HepG2 (cell line): ENCODE data around the gene OTC. TPM values are rescaled to one million over a fixed set of nuclear protein-coding genes. Genes with fewer than 3 reads are reported as not detected.

Source experiments
- ADNP ChIP-seq: sonication (generic); formaldehyde crosslinking; IDR thresholded peaks from 2 replicates; pipeline ENCODE4 v1.4.0; 2020; ENCODE audit warnings: missing genetic modification reagents
- AKNA ChIP-seq: sonication (generic); formaldehyde crosslinking; IDR thresholded peaks from 2 replicates; pipeline ENCODE4 v1.4.0; 2020; ENCODE audit warnings: missing genetic modification reagents, borderline replicate concordance
- ATF4 ChIP-seq, 2 experiments: fragments of 450-650 bp in 1 of 2; sonication (generic) in 1 of 2; formaldehyde crosslinking; IDR thresholded peaks; 2 replicates each; pipeline versions ENCODE4 v1.5.0 to v1.8.0; 2020 to 2022; ENCODE audit warnings: mild to moderate bottlenecking in 1 of 2, missing genetic modification reagents in 1 of 2
- CREB1 ChIP-seq, 2 experiments: fragments of 450-650 bp in 1 of 2; IDR thresholded peaks; 2 replicates each; pipeline ENCODE4 v1.6.1; 2016 to 2017; ENCODE audit warnings: control low read depth in 1 of 2, mild to moderate bottlenecking in 1 of 2, missing compliant biosample characterization in 1 of 2, missing genetic modification characterization in 1 of 2
- FOXA1 ChIP-seq, 2 experiments: fragments of 450-650 bp in 1 of 2; sonication (generic) in 1 of 2; formaldehyde crosslinking in 1 of 2; IDR thresholded peaks; 2 replicates each; pipeline versions ENCODE4 v1.4.0 to v1.6.1; 2016 to 2020; ENCODE audit warnings: missing genetic modification reagents in 1 of 2
- HIVEP1 ChIP-seq: sonication (generic); formaldehyde crosslinking; IDR thresholded peaks from 2 replicates; pipeline ENCODE4 v1.4.0; 2020; ENCODE audit warnings: mild to moderate bottlenecking, missing genetic modification reagents
- HNF4A ChIP-seq: sonication (generic); formaldehyde crosslinking; IDR thresholded peaks from 2 replicates; pipeline ENCODE4 v1.4.0; 2020; ENCODE audit warnings: missing genetic modification reagents
- HNRNPL ChIP-seq: fragments of 200-400 bp; formaldehyde crosslinking; IDR thresholded peaks from 2 replicates; pipeline ENCODE4 v1.6.1; 2017; ENCODE audit warnings: mild to moderate bottlenecking, low read depth, low read length
- JUN ChIP-seq: sonication (generic); formaldehyde crosslinking; IDR thresholded peaks from 2 replicates; pipeline ENCODE4 v1.4.0; 2020; ENCODE audit warnings: mild to moderate bottlenecking, missing genetic modification reagents
- MTA1 ChIP-seq: sonication (generic); formaldehyde crosslinking; IDR thresholded peaks from 2 replicates; pipeline ENCODE4 v1.4.0; 2020; ENCODE audit warnings: missing genetic modification reagents, mild to moderate bottlenecking, borderline replicate concordance
- PAF1 ChIP-seq: IDR thresholded peaks from 2 replicates; pipeline ENCODE4 v1.6.1; 2016; ENCODE audit warnings: missing genetic modification reagents, missing compliant biosample characterization
- PRDM10 ChIP-seq: sonication (generic); formaldehyde crosslinking; IDR thresholded peaks from 2 replicates; pipeline ENCODE4 v1.4.0; 2020; ENCODE audit warnings: low read depth, missing genetic modification reagents
- ZBTB44 ChIP-seq: sonication (generic); formaldehyde crosslinking; IDR thresholded peaks from 2 replicates; pipeline ENCODE4 v1.4.0; 2020; ENCODE audit warnings: missing genetic modification reagents
- ZFYVE20 ChIP-seq: sonication (generic); formaldehyde crosslinking; IDR thresholded peaks from 2 replicates; pipeline ENCODE4 v1.8.0; 2023; ENCODE audit warnings: low read depth, mild to moderate bottlenecking, moderate library complexity, missing genetic modification reagents, borderline replicate concordance
- ZNF256 ChIP-seq: sonication (generic); formaldehyde crosslinking; conservative IDR thresholded peaks from 2 replicates; pipeline ENCODE4 v1.4.0; 2020; ENCODE audit warnings: missing genetic modification reagents
- polyA plus RNA-seq, 8 experiments: library from polyadenylated mRNA; depleted of rRNA in 3 of 8; stranded (reverse) in 7 of 8; unstranded in 1 of 8; fragments of >200 nt; fragmentation: Illumina TruSeq in 4 of 8; extraction: Trizol in 4 of 8; gene quantifications; 2 replicates each; pipeline versions ENCODE4 v1.2.1 to v1.2.3, GENCODE V29; 2011 to 2016; ENCODE audit warnings: low read depth in 4 of 8, missing spikeins in 1 of 8, mixed read lengths in 1 of 8; ENCODE audit not compliant: insufficient read depth in 1 of 8
- total RNA-seq, 5 experiments: library from RNA; depleted of rRNA; stranded (reverse); fragments of >200 nt; fragmentation: Illumina TruSeq; extraction: Trizol; gene quantifications; 2 replicates each; pipeline ENCODE4 v1.2.3, GENCODE V29; 2016; ENCODE audit warnings: low read depth in 1 of 5
- TF ChIP-seq, protein P1 (sequence below): sonication (generic); formaldehyde crosslinking; IDR thresholded peaks from 2 replicates; pipeline ENCODE4 v1.4.0; 2020; ENCODE audit warnings: mild to moderate bottlenecking, low read depth, missing genetic modification reagents

Gene OTC
- total and polyA plus RNA-seq, 2 of the 13 experiments (the other 11 are each of a cell fraction or from before 2014, with no cell fraction given), result 0.04 to 1.8 TPM

DNA sequence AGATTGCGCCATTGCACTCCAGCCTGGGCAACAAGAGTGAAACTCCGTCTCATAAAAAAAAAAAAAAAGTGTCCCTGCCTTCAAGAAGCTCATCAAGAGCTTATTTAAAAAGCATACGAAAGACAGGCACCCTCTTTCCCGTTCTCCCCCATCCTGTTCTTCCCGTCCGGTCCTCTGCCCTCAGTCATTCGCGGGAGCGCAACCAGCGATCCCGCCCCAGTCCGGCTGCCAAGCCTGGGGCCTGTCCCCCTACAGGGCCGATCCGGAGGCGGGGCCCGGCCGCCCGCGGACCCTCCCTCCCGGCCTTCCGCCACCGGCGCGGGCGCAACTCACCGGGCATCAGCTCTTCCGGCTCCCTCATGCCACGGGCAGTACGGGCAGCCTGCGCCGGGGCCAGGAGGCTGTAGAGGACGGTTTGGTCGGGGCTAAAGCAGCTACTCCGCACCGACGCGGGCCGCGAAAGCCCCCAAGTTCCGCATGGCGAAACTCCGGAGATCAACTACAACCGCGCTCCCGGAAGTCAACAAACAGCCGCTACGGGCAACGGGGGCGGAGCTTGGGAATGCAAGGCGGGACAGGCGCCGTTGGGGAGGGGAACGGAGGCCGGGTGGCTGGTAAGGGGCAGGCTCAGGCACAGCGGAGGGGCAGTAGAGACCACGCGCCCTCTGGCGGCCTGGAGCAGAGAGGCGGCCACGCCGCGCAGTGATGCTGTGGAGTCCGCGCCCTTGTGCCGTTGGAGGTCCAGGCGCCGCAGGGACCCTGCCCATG is 25.2 kb upstream of the OTC start, which contains the start of gene RPGR (continued):
- no peak for TF ChIP-seq CREB1 (IDR thresholded peaks at IDR 0.05)
- TF ChIP-seq CREB1 (CRISPR knock-in tag; IDR thresholded peaks at IDR 0.05), result no peak
- TF ChIP-seq ZBTB44, result no peak
- TF ChIP-seq JUN (CRISPR knock-in tag), result no peak
- TF ChIP-seq MTA1 (CRISPR knock-in tag), result no peak; the same call in 1 of the 2 replicates
- TF ChIP-seq AKNA (CRISPR knock-in tag), result no peak
- no peak for TF ChIP-seq PAF1 (CRISPR knock-in tag)
- TF ChIP-seq, protein P1, sequence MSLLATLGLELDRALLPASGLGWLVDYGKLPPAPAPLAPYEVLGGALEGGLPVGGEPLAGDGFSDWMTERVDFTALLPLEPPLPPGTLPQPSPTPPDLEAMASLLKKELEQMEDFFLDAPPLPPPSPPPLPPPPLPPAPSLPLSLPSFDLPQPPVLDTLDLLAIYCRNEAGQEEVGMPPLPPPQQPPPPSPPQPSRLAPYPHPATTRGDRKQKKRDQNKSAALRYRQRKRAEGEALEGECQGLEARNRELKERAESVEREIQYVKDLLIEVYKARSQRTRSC (CRISPR knock-in tag), result no peak
- TF ChIP-seq HIVEP1 (CRISPR knock-in tag), result no peak
- TF ChIP-seq ADNP (CRISPR knock-in tag), result no peak
- no peak for TF ChIP-seq ZNF256
- TF ChIP-seq ATF4 (CRISPR knock-in tag; IDR thresholded peaks at IDR 0.05), result 0 out of 4 replicates have a peak, but pooled peaks of 1 of the 2 experiments have one; percentile 57
- TF ChIP-seq ZFYVE20, result no peak
- no peak for TF ChIP-seq HNF4A (CRISPR knock-in tag)
- TF ChIP-seq HNRNPL, result 0 out of 2 replicates have a peak, but pooled peaks have one; percentile 35
- TF ChIP-seq PRDM10 (CRISPR knock-in tag), result no peak
- no peak for TF ChIP-seq FOXA1 (IDR thresholded peaks at IDR 0.05)
- no peak; the same call in none of the 2 replicates for TF ChIP-seq FOXA1 (CRISPR knock-in tag; IDR thresholded peaks at IDR 0.05)
